ENCODE results near the gene FAM25C.
"Not testable (repeated sequence)": the region's sequence is repeated elsewhere in the genome, so short reads cannot be mapped to it uniquely, and the experiment has no call there.

GRCh38 chr10:48044557-48044956, 45.0 kb upstream of the FAM25C start:
- TF ChIP-seq EGR1 (IDR thresholded peaks at IDR 0.05; ENCODE audit: low read depth); CTCF (IDR thresholded peaks at IDR 0.05 in 2 of 3, conservative IDR thresholded peaks at IDR 0.05 in 1 of 3; ENCODE audit: borderline replicate concordance in 1 of 3, insufficient read depth in 1 of 3, low read depth in 2 of 3, low read length in 2 of 3); POLR2A (IDR thresholded peaks at IDR 0.05; ENCODE audit: borderline replicate concordance, extremely low read depth, insufficient read depth, insufficient read length); EZH2phosphoT487 (IDR thresholded peaks at IDR 0.05; ENCODE audit: borderline replicate concordance); RAD21 (IDR thresholded peaks at IDR 0.05; ENCODE audit: low read depth); ZBTB33 (IDR thresholded peaks at IDR 0.05; ENCODE audit: extremely low read depth, insufficient replicate concordance, low read length); REST (IDR thresholded peaks at IDR 0.05; ENCODE audit: low read depth): not testable (repeated sequence)

Measured in HCT116 (cell line).